ENCODE results near the gene TMEM179. TPM values are rescaled to one million over a fixed set of nuclear protein-coding genes. Genes with fewer than 3 reads are reported as not detected.

Gene TMEM179
- total and polyA plus RNA-seq, 2 donors (not counting 1 experiment from before 2014, with no cell fraction given) = not detected

DNA sequence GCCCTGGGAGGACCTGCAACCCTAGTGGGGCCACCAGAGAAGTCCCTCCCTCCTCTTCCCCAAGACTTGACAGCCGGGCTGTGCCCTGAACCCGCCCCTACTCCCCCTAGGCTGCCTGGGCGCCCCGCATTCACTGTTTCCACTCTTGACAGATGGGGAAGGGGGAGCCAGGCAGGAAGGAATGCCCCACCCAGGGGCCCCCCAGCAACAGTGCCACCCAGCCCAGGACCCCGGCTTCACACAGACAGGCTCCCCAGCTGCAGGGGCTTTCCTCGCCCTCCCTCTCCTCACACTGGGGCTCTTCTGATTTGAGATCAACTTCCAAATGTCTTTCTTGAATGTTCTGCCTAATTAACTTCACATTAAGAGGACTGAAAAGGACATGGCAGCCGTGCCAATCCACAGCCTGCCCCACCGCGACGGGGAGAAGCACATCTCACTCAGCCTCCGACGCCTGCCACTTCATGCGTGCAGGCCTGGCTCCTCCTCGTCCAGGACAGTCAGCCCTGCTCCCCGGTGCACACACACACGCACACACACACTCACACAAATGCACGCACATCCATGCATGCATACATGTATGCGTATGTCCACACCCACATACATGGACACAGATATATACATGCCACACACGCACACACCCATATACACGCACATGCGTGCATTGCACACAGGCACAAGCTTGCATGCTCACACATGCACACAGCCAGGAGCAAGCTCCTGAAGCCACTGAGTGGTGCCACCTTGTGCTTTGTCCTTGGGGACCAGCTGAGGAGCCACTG lies 44.6 kb downstream of the TMEM179 start:
- no peaks in the 10 kb centered on the region for H3K79me2 ChIP-seq (ENCODE audit: control insufficient read depth, insufficient read depth, low read length)
- ATAC-seq (ENCODE audit: low read depth) (no peak), DNase-seq (no peak)
- POLR2A ChIA-PET = no interaction called here
- CTCF ChIA-PET = no interaction called here
- no peak overlapping the region for H3K4me2 ChIP-seq (replicated peaks; ENCODE audit: low read depth, low read length, poor library complexity, severe bottlenecking)
- H3K9me3 ChIP-seq (ENCODE audit: control extremely low read depth in 1 of 3, control insufficient read depth in 2 of 3, insufficient read depth in 1 of 3, low read length in 2 of 3) = peaks cover 0 to 7% (median 0%) of the 10 kb centered on the region in 3 donors
- Mint-ChIP-seq H3K4me3 (no peak overlapping the region), H3K27ac (no peak overlapping the region), H3K27me3 (peaks cover 20% of the 10 kb centered on the region), H3K4me1 (peaks cover 7% of the 10 kb centered on the region), H3K9me3 (ENCODE audit: insufficient read depth) (no peaks in the 10 kb centered on the region)
- peaks cover 11 to 12% of the 10 kb centered on the region in 2 donors for H3K4me1 ChIP-seq (ENCODE audit: control insufficient read depth in 2 of 2, insufficient read depth in 2 of 2, low read length in 2 of 2)
- H3K4me3 ChIP-seq (ENCODE audit: control extremely low read depth in 1 of 5, extremely low read depth in 1 of 5, insufficient read depth in 1 of 5, low read depth in 2 of 5, low read length in 4 of 5) = no peak overlapping the region
- no peak overlapping the region for H3K9ac ChIP-seq (ENCODE audit: low read length)
- H3K36me3 ChIP-seq (replicated peaks in 1 of 2; ENCODE audit: control extremely low read depth in 1 of 2, control insufficient read depth in 1 of 2, extremely low read depth in 1 of 2, insufficient read depth in 2 of 2, low read length in 1 of 2) = no peaks in the 10 kb centered on the region
- WGBS (ENCODE audit: insufficient coverage) = 90% methylated on average over 19 of the region's 21 CpGs
- intact Hi-C loops (cut with micrococcal nuclease) = no loop called here
- no peak overlapping the region for H3K27ac ChIP-seq (ENCODE audit: low read length in 2 of 2)
- H4K20me1 ChIP-seq (ENCODE audit: control insufficient read depth, insufficient read depth, low read length, poor library complexity, severe bottlenecking) = no peaks in the 10 kb centered on the region
- TF ChIP-seq, protein P1, sequence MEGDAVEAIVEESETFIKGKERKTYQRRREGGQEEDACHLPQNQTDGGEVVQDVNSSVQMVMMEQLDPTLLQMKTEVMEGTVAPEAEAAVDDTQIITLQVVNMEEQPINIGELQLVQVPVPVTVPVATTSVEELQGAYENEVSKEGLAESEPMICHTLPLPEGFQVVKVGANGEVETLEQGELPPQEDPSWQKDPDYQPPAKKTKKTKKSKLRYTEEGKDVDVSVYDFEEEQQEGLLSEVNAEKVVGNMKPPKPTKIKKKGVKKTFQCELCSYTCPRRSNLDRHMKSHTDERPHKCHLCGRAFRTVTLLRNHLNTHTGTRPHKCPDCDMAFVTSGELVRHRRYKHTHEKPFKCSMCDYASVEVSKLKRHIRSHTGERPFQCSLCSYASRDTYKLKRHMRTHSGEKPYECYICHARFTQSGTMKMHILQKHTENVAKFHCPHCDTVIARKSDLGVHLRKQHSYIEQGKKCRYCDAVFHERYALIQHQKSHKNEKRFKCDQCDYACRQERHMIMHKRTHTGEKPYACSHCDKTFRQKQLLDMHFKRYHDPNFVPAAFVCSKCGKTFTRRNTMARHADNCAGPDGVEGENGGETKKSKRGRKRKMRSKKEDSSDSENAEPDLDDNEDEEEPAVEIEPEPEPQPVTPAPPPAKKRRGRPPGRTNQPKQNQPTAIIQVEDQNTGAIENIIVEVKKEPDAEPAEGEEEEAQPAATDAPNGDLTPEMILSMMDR (IDR thresholded peaks at IDR 0.05) = no peak
- no peak for TF ChIP-seq EZH2 (IDR thresholded peaks at IDR 0.05; ENCODE audit: borderline replicate concordance, insufficient read depth, low read depth, low read length, poor library complexity, severe bottlenecking)
- H3K27me3 ChIP-seq (replicated peaks in 1 of 4; ENCODE audit: control extremely low read depth in 1 of 4, control insufficient read depth in 3 of 4, insufficient read depth in 4 of 4, low read length in 3 of 4) = peaks cover 0 to 20% (median 9%) of the 10 kb centered on the region in 4 experiments
- H2AFZ ChIP-seq (ENCODE audit: insufficient read depth, low read depth, low read length, poor library complexity, severe bottlenecking) = no peak overlapping the region

DNA sequence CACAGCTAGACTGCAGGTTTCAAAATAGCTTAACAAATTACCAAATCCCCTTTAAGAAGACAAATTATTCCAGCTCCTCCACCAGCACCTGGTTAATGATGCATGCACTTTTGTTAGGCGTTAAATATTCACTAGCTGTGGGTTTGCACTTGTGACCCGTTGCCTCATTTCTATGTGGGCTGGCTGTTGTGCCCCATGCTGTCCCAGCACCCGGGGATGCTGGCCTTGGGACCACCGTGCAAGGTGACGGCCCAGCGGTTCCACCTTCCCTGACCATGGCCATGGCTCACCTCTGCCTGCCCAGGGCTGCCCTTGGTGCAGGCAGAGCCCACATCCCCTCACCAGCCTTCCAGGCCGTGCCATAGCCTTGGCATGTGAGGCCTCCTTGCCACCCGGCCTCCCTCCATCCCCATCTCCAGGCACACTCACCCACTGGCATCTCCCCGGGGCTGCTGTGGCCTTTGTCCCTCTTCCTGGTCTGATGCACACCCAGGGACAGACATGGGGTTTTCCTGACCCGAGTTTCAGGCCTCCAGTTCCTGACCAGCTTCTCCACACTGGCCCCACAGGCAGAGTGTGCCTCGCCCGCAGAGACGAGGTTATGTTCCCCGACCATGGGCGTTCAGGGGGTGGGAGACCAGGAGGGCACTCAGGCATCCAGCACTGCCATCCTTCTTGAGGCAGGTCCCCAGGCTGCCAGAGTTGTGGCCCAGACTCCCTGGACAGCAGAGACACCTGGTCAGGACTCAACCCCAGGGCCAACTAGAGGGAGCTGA lies 45.4 kb downstream of the TMEM179 start:
- Histone ChIP-seq H3K79me2 (ENCODE audit: control insufficient read depth, insufficient read depth, low read length) (no peaks in the 10 kb centered on the region), H3K9ac (ENCODE audit: low read length) (no peak overlapping the region), H3K36me3 (replicated peaks in 1 of 2; ENCODE audit: control extremely low read depth in 1 of 2, control insufficient read depth in 1 of 2, extremely low read depth in 1 of 2, insufficient read depth in 2 of 2, low read length in 1 of 2) (no peaks in the 10 kb centered on the region), H3K4me1 (ENCODE audit: control insufficient read depth in 2 of 2, insufficient read depth in 2 of 2, low read length in 2 of 2) (peaks cover 10 to 11% of the 10 kb centered on the region in 2 donors), H4K20me1 (ENCODE audit: control insufficient read depth, insufficient read depth, low read length, poor library complexity, severe bottlenecking) (no peaks in the 10 kb centered on the region), H3K4me2 (replicated peaks; ENCODE audit: low read depth, low read length, poor library complexity, severe bottlenecking) (no peak overlapping the region), H3K27ac (ENCODE audit: low read length in 2 of 2) (no peak overlapping the region), H3K4me3 (ENCODE audit: control extremely low read depth in 1 of 5, extremely low read depth in 1 of 5, insufficient read depth in 1 of 5, low read depth in 2 of 5, low read length in 4 of 5) (no peak overlapping the region), H2AFZ (ENCODE audit: insufficient read depth, low read depth, low read length, poor library complexity, severe bottlenecking) (no peak overlapping the region), H3K27me3 (replicated peaks in 1 of 4; ENCODE audit: control extremely low read depth in 1 of 4, control insufficient read depth in 3 of 4, insufficient read depth in 4 of 4, low read length in 3 of 4) (peaks cover 0 to 13% (median 6%) of the 10 kb centered on the region in 4 experiments), H3K9me3 (ENCODE audit: control extremely low read depth in 1 of 3, control insufficient read depth in 2 of 3, insufficient read depth in 1 of 3, low read length in 2 of 3) (peaks cover 0 to 4% (median 0%) of the 10 kb centered on the region in 3 donors)
- ATAC-seq (ENCODE audit: low read depth) (no peak), DNase-seq (no peak)
- peaks cover 16% of the 10 kb centered on the region for H3K27me3 Mint-ChIP-seq
- intact Hi-C loops (cut with micrococcal nuclease) = no loop called here
- POLR2A ChIA-PET = no interaction called here
- TF ChIP-seq, protein P1 (IDR thresholded peaks at IDR 0.05) = no peak
- no peak for TF ChIP-seq EZH2 (IDR thresholded peaks at IDR 0.05; ENCODE audit: borderline replicate concordance, insufficient read depth, low read depth, low read length, poor library complexity, severe bottlenecking)
- H3K27ac Mint-ChIP-seq = no peak overlapping the region
- H3K9me3 Mint-ChIP-seq (ENCODE audit: insufficient read depth) = no peaks in the 10 kb centered on the region
- H3K4me1 Mint-ChIP-seq = peaks cover 6% of the 10 kb centered on the region
- H3K4me3 Mint-ChIP-seq = no peak overlapping the region
- CTCF ChIA-PET = no interaction called here
- WGBS (ENCODE audit: insufficient coverage) = 85% methylated on average over 15 of the region's 15 CpGs

All from B cell (primary cell).